GM10248 (cell line): ENCODE results near the gene AEBP1.

Source experiments
- CTCF ChIA-PET: fragments of 300-600 bp; sonication (Branson Sonifier 250); formaldehyde crosslinking; extraction: SDS; loops from one replicate; lab custom pipeline; 2021; ENCODE audit warnings: antibody characterized with exemption; lab: Yijun Ruan, JAX
- POLR2A ChIA-PET: fragments of 350-650 bp; sonication (Branson Sonifier 250); formaldehyde crosslinking; extraction: SDS; loops from one replicate; lab custom pipeline; 2020; ENCODE audit warnings: antibody characterized with exemption; lab: Yijun Ruan, JAX
- DNase-seq: peaks from one replicate; pipeline ENCODE4 v3.0.0; 2012; ENCODE audit errors: extremely low spot score
- TF ChIP-seq, protein P1 (sequence below): IDR thresholded peaks from 2 replicates; pipeline ENCODE4 v1.5.1; 2012; ENCODE audit warnings: mild to moderate bottlenecking, low read depth; ENCODE audit errors: extremely low read depth, missing control alignments, control extremely low read depth

Gene AEBP1

GRCh38 chr7:44155191-44156185, 51.3 kb downstream of the AEBP1 start:
- ChIA-PET POLR2A (no interaction called here), CTCF (no interaction called here)
- no peak for DNase-seq
- TF ChIP-seq, protein P1, sequence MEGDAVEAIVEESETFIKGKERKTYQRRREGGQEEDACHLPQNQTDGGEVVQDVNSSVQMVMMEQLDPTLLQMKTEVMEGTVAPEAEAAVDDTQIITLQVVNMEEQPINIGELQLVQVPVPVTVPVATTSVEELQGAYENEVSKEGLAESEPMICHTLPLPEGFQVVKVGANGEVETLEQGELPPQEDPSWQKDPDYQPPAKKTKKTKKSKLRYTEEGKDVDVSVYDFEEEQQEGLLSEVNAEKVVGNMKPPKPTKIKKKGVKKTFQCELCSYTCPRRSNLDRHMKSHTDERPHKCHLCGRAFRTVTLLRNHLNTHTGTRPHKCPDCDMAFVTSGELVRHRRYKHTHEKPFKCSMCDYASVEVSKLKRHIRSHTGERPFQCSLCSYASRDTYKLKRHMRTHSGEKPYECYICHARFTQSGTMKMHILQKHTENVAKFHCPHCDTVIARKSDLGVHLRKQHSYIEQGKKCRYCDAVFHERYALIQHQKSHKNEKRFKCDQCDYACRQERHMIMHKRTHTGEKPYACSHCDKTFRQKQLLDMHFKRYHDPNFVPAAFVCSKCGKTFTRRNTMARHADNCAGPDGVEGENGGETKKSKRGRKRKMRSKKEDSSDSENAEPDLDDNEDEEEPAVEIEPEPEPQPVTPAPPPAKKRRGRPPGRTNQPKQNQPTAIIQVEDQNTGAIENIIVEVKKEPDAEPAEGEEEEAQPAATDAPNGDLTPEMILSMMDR = no peak

DNA sequence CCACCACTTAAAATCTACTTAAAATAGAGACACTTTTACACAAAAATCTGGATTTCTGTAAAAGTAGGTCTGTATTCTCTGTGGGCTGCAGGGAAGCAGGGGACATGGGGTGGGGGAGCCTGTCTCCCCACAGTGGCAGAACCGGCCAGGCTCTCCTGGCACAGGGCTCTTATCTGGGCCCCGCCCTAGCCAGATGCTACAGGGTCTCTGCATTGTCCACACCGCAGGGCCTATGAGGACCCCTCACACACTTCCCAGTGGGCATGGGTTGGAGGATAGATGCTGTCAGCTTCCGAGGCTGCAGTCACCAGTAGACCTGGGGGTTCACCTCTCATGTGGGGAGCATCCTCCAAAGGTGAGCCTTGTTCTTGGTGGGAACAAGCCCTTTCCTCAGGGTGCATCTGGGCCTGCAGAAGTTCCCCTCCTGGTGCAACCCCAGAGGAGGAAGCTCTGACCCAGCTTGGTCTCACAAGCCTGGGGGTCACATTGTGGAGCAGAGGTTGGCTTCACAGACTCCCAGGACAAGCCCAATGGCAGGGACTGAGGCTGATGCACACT, 52.4 kb downstream of the AEBP1 start:
- TF ChIP-seq, protein P1 = no peak
- ChIA-PET CTCF (no interaction called here), POLR2A (interaction anchor here (0.6 kb wide), 1 partner anchor 75 kb away, joined by 4 read pairs; no protein-coding TSS in a partner anchor)
- no peak for DNase-seq

DNA sequence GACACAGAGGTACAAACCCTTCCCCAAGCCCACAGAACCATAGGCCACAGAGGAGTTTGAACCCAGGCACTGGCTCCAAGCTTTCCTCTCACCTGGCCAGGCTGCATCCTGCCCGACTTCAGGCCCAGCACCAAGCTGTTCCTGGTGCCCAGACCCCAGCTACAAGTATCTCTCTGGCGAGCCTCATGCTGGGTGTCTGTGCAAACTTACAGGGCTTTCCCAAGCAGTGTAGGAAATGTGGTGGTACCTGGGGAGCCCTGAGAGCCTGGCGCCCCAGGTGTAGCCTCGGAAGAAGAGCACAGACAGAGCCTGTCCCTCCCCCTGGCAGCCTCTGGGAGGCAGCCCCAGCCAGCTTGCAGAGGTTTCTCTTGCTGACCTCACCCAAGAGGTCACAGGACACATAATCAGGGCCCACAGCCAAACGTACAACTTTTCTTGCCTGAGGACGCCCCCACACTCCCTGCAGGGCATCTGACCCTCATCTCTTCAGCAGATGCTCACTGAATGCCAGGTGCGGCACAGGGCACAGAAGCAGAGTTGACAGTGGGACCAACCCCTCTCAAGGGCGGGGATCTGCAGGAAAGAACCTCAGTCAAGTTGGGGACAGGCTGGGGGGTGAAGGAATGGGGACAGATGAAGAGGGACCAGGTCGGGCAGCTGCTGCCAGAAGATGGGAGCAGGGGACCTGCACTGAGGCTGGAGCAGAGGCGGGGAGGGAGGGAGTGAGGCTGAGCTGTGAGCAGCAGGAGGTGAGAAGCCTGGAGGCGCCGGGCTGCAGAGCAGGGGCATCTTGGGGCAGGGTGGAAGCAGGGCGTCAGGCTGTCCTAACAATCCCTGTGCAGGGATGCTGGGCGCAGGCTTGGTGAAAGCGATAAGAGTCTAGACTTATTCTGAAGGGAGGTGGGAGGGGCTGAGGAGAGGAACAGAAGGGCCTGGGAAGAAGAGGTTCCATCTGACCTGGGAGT, 53.3 kb downstream of the AEBP1 start:
- DNase-seq = no peak
- TF ChIP-seq, protein P1 = no peak
- ChIA-PET POLR2A (interaction anchor here (0.6 kb wide), 1 partner anchor 76 kb away, joined by 4 read pairs; no protein-coding TSS in a partner anchor), CTCF (no interaction called here)

DNA sequence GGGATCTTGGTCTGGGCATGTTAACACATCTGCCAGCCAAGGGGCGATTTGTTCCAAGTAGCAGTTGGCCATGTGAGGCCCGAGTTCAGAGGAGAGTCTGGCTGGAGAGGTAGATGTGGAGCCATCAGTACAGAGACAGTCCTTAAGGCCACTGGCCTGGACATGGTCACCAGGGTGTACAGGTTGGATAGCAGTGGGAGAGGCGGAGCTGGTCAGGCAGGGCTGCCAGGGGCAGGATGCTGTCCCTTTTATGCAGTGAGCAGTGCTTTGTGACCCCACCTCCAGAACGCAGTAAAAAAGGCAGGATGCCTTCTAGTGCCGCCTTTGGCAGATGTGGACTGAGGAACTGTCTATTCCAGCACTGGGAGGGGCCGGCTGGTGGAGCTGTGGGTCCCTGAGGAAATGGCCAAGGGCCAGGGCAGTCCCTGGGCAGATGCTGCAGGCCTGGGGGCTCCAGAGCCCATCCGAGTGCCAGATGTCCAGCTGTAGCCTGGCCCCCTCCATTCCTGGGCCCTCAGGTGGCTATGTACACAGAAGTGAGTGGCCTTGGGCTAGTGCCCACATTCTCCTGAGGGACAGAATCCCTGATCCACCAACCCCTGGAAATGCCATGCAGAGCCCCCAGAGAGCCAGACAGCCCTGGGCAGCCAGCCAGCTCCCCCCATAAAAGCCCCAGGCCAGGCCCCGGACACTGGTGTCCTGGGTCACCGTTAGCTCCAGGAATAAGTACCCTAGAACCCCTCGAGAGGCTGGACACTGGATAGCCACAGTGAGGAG, 54.1 kb downstream of the AEBP1 start:
- no peak for DNase-seq
- TF ChIP-seq, protein P1 = no peak
- CTCF ChIA-PET = no interaction called here
- POLR2A ChIA-PET = no interaction called here

DNA sequence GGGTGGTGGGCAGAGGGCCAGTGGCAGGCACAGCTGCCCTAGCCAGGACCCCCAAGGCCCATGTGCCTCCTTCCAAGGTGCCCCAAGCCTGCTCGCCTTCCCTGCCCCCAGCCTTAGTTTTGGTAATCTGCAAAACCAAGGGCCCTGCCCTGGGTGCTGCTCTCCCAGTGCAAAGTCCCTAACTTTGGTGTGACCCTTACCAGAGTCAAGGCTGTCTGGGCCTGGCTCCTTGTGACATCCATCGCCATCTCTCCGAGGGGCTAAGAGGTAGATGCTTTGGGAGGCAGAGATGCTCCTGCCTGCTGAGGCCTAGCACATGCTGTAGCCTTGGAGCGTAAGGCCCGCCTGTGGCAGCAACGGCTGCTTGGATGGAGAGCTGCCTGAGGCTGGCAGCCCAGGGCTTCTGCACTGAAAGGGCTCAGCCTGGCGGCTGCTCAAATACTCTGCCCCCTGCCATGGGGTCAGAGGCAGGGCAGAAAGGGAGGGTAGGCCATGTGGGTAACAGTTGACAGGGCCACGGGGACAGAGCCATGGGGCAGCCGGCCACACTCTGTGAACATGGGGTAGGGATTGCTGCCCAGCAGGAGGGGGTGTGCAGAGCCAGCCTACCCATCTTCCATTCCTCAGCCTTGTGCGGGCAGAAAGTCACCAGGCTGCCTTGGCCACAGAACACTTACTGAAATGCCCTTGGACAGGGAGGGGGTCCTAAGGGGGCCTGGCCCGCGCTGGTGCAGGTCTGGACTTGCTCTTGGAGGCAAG, 54.9 kb downstream of the AEBP1 start:
- ChIA-PET CTCF (no interaction called here), POLR2A (no interaction called here)
- TF ChIP-seq, protein P1 = no peak
- no peak for DNase-seq
